GM21786 (cell line): ENCODE results near the gene SLC12A9.

Experiments
- ATAC-seq: cut with Tn5 transposase; IDR thresholded peaks from one replicate; pipeline ENCODE4 v1.9.1; 2021; ENCODE audit not compliant: unreplicated experiment

The SLC12A9 gene

DNA sequence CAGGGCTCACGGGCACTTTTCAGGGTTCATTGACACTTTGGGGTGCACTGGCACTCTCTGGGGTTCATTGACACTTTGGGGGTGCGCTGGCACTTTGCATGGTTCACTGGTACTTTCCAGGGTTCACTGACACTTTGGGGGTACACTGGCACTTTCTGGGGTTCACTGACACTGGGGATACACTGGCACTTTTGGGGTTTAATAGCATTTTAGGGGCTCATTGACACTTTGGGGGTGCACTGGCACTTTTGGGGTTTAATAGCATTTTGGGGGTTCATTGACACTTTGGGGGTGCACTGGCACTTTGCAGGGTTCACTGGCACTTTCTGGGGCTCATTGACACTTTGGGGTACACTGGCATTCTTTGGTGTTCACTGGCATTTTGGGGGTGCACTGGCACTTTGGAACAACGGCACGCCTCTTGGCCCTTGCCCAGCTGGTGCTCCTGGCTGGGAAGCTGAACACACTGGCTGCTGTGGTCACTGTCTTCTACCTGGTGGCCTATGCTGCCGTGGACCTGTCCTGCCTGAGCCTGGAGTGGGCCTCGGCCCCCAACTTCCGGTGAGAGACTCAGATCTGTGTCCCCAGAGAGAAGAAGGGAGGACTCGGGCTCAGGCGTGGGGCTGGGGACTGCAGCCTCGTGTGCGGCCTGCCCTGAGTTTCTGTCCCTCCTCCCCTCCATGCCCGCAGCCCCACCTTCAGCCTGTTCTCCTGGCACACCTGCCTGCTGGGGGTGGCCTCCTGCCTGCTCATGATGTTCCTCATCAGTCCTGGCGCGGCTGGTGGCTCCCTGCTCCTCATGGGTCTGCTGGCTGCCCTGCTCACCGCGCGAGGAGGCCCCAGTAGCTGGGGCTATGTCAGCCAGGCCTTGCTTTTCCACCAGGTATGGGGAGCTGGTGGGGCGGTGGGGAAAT is 8.4 kb downstream of the SLC12A9 start:
- ATAC-seq: no peak

GRCh38 chr7:100861616-100861985 is 9.1 kb downstream of the SLC12A9 start:
- no peak for ATAC-seq

DNA sequence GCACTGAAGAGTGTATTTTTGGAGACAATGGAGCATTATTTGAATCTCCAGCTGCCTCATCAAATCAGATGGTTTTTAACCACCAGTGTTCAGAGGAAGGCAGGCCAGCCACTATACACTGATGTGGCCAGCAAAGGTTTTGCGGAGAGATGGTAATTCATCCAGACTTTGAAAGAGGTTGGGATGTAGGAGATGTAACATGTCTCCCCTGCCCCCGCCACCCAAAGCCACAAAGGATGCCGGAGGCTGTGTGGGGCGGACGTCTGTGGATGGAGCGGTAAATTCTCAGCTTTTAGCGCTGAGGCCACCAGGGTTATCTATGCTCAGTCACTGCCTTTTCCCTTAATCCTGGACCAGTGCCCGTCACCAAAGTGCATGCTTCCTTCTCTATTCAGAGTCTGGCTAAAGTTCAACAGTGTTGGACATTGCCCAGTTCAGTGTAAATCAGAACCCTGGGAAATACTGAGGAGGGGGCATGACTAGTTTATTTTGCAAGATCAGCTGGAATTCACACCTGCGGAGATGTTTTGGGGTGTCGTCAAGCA is 11.0 kb downstream of the SLC12A9 start:
- no peak for ATAC-seq

DNA sequence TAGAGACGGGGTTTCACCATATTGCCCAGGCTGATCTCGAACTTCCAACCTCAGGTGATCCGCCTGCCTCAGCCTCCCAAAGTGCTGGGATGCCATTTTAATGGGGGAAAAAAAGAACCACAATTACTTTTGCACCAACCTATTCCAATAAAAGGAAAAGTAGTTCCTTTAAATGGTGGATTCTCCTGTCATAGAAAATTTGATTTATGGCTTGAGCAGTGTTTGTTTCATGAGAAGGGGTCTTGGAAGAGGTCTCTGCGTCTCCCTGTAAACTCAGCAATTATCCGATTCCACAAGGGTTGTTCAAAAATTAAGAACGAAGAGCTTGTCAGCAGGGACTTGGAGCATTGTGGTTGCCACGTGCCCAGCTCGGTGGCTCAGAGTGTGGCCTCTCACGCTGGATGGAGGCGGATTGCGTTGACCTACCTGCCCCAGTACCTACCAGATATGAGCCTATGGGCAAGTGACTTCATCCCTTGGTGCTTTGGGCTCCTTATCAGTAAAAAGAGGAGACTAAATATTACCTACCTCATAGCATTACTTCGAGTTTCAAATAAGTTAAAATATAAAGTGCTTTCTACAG is 11.8 kb downstream of the SLC12A9 start:
- ATAC-seq: no peak

DNA sequence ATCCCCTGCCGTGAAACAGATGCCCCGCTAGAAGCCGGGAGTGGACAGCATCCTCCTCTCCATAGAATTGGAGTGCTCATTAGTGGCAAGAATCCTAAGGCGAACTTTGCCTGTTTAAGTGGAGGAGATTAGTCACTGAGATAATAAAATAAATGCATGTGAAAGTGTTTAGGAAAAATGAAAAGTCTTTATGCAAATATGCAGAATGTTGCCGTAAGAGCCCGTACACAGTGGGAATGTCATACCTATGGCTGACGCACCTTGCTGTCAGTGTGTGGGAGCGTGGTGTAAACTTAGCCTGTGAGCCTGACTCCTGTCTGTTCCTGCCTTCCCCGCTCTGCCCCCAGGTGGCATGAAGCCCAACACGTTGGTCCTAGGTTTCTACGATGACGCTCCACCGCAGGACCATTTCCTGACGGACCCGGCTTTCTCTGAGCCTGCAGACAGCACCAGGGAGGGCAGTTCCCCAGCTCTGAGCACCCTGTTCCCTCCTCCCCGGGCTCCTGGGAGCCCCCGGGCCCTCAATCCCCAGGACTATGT is 12.9 kb downstream of the SLC12A9 start:
- no peak for ATAC-seq

DNA sequence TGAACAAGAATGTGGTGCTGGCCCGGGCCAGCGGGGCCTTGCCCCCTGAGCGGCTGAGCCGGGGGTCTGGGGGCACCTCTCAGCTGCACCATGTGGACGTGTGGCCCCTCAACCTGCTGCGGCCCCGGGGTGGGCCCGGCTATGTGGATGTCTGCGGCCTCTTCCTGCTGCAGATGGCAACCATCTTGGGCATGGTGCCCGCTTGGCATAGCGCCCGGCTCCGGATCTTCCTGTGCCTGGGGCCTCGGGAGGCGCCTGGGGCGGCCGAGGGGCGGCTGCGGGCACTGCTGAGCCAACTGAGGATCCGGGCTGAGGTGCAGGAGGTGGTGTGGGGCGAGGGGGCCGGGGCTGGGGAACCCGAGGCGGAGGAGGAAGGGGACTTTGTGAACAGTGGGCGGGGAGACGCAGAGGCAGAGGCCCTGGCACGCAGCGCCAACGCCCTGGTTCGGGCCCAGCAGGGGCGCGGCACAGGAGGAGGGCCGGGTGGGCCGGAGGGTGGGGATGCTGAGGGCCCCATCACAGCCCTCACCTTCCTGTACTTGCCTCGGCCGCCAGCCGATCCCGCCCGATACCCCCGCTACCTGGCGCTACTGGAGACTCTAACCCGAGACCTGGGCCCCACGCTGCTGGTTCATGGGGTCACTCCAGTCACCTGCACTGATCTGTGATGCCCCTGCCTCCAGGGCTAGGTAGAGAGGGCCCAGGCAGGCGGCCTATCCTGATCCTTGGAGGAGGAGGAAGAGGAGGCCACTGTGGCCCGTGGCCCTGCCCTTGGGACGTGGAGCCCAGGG is 13.6 kb downstream of the SLC12A9 start:
- no peak for ATAC-seq

DNA sequence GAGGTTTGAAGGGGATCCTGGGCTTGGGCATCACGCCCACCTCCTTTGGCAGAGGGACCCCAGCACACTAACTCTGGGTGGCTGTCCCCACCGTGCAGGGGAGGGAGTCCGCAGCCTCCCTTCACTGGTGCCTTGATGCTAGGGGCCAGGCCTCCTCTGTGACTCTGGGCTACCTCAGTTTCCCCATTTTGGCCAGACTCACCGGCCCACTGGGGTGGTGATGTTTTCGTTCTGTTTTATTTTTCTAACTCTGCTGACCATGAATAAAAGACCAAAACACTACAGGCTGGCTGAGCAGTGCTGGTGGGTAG is 14.2 kb downstream of the SLC12A9 start:
- no peak for ATAC-seq

GRCh38 chr7:100867040-100867775 is 14.7 kb downstream of the SLC12A9 start, which contains the start of gene TRIP6:
TSS of gene TRIP6 (plus strand) at chr7:100867387. CDS start at chr7:100867498, 111 bp downstream.
- ATAC-seq: peak; percentile 51

DNA sequence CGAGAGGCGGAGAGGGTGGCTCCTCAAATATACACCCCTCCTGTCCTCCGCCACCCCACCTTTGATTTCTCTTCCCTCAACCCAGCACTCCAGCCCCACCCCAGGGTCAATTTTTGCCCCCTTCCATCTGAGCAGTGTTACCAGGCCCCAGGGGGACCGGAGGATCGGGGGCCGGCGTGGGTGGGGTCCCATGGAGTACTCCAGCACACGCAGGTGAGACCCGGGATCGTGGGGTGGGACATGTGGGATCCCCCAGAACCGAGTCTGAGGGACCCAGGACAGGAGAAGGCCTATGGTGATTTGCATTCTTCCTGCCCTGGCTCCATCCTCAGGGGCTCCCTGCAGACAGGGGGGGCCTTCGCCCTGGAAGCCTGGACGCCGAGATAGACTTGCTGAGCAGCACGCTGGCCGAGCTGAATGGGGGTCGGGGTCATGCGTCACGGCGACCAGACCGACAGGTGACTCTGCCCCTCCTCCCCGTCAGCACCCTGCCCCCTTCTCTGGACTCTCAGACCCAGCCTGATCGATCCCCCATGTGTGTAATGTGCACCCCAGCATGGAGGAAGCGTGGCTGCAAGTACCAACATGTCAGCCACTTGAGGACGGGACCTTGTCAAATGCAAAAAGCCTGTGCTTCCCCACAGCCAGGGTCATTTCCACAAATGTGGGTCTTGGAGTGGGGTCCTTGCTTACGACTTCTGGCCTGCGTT is 15.4 kb downstream of the SLC12A9 start:
- ATAC-seq: no peak

GRCh38 chr7:100873599-100874299 is 21.2 kb downstream of the SLC12A9 start:
- no peak for ATAC-seq

DNA sequence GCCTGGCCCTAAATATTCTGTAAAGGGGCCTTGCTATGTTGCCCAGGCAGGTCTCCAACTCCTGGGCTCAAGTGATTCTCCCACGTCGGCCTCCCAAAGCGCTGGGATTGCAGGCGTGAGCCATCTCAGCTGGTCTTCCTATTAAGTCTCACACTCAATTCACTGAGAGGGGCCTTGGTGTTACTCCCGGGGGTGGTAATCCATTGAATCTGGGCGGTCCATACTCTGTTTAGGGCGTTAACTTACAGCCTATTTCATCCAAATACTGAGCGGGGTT is 21.7 kb downstream of the SLC12A9 start:
- no peak for ATAC-seq

- peak; percentile 91 for ATAC-seq
Observed at GRCh38 chr7:100874577-100875355, 22.3 kb downstream of the SLC12A9 start, which contains the start of gene SRRT. TSS of gene SRRT (plus strand) at chr7:100875103. CDS start at chr7:100875591, 488 bp downstream.

DNA sequence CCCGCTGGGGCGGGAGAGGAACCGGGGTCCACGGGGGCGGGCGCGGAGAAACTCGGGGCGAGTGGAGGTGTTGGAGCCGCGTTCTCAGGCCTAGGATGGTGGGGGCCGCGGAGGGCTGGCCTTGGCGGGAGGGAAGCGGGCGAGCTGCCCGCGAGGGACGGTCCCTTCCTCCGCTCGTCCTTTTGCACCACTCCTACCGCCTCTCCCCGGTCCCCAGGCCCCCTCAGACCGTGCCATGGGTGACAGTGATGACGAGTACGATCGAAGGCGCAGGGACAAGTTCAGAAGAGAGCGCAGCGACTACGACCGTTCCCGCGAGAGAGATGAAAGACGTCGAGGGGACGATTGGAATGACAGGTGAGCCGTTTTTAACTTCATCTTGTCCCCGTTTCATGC is 22.8 kb downstream of the SLC12A9 start:
- peak; percentile 27 for ATAC-seq

- ATAC-seq: no peak
Observed at GRCh38 chr7:100878013-100878412, 25.5 kb downstream of the SLC12A9 start.

- no peak for ATAC-seq
Observed at GRCh38 chr7:100878685-100879084, 26.2 kb downstream of the SLC12A9 start.

- ATAC-seq: no peak
Observed at GRCh38 chr7:100879685-100880261, 27.3 kb downstream of the SLC12A9 start.

DNA sequence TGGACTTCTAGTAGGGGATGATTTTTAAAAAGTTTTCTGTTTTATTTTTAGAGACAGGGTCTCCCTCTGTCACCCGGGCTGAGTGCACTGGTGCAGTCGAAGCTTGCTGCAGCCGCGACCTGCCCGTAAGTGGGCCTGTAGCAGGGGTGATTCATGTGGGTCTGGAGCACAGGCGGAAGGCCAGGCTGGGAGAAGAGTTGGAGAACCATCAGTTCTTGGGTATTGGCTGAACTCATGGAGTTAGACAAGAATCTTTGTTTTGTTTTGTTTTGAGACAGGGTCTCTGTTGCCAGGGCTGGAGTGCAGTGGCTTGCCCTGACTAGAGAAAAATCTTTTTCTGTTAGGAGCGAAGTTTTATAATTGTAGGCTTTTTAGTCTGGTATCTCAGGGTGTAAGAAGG is 28.1 kb downstream of the SLC12A9 start:
- ATAC-seq: no peak

- ATAC-seq: no peak
Observed at GRCh38 chr7:100881136-100881535, 28.6 kb downstream of the SLC12A9 start.
